ENCODE measurements around the gene WEE1.

Gene WEE1

GRCh38 chr11:9567401-9567800 lies 6.1 kb upstream of the WEE1 start:
- no peak for DNase-seq

GRCh38 chr11:9568161-9568853 lies 5.2 kb upstream of the WEE1 start:
- DNase-seq, result no peak

- no peak for DNase-seq
These were observed 4.4 kb upstream of the WEE1 start for GRCh38 chr11:9568854-9569587.

DNA sequence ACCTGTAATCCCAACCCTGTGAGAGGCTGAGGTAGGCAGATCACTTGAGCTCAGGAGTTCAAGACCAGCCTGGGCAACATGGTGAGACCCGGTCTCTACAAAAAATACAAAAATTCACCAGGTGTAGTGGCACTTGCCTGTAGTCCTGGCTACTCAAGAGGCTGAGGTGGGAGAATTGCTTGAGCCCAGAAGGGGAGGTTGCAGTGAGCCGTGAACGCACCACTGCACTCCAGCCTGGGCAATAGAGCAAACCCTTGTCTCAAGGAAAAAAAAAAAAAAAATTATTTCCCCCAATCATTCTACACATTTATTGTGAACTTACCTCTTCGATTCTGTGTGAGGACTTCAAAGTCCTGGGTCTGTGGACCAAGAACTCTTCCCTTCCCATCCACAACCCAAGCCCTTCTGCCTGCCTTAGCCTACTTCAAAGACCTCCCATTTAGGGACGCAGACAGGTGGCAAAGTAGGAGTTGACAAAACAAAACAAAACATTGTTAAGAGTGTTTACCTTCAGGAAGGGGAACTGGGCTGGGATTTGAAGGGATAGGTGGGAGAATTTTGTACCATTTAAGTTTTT lies 3.8 kb upstream of the WEE1 start:
- no peak for DNase-seq

GRCh38 chr11:9570313-9571025 lies 3.0 kb upstream of the WEE1 start:
- DNase-seq, result no peak

DNA sequence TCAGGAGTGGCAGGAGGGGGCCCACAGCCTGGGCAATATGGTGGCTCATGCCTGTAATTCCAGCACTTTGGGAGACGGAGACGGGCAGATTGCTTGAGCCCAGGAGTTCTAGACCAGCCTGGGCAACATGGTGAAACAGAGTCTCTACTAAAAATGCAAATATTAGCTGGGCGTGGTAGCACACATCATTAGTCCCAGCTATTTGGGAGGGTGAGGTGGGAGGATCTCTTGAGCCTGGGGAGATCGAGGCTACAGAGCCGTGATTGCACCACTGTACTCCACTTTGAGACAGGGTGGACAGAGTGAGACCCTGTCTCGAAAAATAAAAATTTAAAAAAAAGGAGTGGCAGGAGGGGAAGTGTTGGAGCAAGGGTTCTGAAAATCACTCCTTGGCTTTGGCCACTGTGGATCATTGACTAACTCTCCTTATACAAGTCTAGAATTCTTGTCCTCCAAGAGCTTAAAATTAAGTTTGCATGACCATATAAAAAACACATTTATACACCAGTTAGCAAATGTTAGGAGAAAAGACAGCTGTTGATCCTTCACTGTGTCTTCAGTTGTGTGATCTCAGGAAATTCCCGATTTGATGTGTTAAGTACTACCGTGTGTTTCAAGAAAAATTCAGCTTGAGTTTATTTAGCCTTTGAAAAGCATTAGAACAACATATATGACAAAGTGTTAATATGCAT lies 2.3 kb upstream of the WEE1 start:
- no peak for DNase-seq

DNA sequence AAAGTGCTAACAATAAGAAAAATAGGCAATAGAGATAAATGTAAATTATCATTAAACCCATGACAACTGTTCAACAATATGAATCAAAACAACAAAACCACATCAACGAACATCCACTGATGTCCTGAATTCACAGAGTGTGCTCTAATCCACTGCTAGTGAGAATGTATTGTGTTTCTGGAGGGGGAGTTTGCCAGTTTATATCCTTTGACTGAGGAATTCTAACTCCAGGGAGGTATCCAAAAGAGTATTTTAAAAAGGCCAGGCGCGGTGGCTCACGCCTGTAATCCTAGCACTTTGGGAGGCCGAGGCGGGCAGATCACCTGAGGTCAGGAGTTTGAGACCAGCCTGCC lies 1.7 kb upstream of the WEE1 start:
- DNase-seq, result no peak

GRCh38 chr11:9573775-9574621 lies 528 bp downstream of the WEE1 start:
- DNase-seq, result peak; percentile 71

DNA sequence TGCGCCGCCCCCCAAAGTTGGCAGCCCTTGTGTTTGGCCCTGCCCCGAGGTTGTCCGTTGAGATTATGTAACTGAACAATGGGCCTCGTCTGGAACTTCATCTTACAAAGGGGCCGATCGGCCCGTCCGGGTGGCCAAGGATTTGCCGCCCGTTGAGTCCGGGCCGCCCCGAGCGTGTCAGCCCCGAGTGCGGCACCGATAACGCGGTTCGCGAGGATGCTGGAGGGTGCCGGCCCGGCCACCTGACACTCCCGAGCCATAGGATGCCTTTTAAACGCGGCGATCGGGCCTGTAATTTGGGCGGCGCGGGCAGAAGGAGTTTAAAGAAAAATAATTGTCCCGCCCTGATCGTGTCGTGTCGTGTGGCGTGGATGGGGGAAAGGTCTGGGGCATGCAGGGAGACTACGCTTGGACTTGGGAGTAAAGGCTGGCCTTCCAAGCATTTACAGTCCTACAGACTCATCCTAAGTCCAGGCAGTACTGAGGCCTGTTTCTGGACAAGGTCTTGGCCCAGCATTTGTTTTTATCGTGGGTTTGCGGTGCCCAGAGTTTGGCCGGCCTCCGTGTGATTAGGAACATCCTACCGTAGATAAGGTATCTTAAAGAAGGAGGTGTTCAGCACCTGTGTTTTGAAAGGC lies 1.3 kb downstream of the WEE1 start:
- peak; percentile 75 for DNase-seq

DNA sequence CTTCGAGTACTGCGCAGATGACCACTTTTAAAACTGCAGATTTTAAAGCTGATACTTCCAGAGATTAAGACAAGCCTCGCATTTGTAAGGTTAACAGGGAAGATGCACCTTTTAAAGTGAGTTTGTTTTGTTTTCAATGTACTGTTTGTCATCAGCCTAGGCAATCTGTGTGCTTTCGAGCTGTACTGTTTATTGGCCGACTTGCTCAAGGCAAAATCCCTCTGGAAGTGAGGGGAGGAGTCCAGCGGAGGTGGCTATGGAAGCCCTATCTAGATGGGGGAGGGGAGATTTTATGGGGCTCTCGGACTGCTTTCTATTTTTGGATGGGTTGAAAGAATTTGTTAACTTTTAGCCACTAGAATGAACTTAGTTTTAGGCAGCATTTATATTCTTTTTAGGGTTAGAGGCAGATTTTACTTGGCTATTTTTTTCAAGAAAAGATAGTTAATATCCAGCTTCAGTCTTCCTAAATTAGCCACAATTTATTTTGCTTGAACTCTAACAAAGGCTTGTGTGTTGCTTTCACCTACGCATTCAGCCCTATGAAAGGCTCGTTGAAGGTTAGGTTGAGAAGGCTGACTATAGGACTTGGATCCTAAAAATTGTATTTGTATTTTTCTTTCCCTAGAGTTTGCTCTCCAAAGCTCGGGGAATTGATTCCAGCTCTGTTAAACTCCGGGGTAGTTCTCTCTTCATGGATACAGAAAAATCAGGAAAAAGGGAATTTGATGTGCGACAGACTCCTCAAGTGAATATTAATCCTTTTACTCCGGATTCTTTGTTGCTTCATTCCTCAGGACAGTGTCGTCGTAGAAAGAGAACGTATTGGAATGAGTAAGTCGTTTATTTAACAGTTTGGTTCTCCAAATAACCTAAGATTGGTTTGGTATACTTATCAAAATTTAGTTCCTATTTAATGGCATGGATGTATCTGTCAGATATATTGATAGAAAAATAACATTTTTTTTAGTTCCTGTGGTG lies 2.1 kb downstream of the WEE1 start:
- DNase-seq, result no peak

DNA sequence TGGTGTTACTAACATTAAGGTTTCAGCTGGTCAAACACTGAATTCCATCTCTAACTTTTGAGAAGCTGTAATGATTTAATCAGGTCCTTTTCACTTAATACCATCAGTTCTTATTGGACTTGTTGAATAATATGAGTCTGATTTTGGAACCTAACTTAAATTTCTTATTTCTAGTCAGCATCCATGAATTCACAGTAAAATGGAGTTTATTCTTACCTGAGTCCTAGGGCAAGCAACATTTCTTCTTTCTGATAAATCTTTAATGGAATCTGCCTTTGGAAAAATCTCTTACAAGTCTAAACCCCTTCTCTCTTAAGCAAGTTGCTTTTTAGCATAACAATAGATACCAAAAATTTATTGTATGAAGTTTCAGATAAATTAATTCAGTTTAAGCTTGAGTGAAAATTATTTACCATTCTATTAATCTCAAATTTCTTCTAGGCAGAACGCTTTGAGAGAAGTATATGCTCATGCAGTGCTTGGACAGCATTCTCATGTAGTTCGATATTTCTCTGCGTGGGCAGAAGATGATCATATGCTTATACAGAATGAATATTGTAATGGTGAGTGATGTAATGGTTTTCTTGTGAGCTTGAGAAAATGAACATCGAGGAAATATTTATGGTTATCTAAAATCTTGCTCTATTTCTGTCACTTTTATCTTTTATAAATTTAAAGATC lies 3.4 kb downstream of the WEE1 start:
- no peak for DNase-seq

DNA sequence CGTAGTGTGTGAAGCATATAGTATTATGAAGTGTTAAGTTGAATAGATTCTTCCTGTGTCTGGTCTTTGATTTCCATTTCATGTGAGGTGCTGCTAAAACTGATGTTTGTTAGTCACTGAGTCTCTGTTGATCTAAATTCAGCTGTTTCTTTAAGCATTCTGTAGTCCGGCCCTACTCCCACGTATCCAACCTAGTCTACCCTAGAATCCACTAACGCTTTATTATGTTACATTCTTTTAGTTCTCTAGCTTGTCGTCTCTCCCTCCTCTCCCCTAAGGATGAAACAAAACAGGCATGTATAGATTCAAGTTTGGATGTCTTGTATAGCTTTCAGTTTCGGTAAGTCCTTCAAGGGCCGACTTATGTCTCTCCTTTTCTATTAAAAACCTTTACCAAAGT lies 4.1 kb downstream of the WEE1 start:
- no peak for DNase-seq

GRCh38 chr11:9580894-9581293 lies 7.4 kb downstream of the WEE1 start:
- DNase-seq, result no peak

GRCh38 chr11:9581556-9582161 lies 8.2 kb downstream of the WEE1 start:
- DNase-seq, result no peak

- DNase-seq, result no peak
These were observed 17.2 kb downstream of the WEE1 start for GRCh38 chr11:9590717-9591116.

GRCh38 chr11:9594267-9595046 lies 21.0 kb downstream of the WEE1 start:
- no peak for DNase-seq

DNA sequence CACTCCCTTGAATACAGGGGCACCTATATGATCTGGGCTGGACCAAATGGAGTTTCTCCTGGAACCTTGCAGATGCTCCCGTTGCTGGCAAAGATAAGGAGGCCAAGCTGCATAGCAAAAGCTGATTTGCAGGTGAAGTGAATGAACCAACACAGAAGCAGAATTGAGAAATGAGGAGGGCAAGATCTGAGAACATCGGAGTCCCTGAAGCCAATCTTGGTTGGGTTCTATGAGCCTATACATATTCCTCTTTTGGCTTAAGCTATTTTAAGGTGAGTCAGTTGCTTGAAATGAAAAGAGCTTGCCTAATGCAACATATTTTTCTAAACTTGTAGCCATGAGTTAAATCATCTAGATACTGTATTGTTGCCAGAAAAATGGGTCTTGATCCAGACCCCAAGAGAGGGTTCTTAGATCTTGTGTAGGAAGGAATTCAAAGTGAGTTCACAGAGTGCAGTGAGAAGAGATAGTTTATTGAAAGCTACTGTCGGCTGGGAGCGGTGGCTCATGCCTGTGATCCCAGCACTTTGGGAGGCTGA lies 23.5 kb downstream of the WEE1 start:
- DNase-seq, result no peak

DNA sequence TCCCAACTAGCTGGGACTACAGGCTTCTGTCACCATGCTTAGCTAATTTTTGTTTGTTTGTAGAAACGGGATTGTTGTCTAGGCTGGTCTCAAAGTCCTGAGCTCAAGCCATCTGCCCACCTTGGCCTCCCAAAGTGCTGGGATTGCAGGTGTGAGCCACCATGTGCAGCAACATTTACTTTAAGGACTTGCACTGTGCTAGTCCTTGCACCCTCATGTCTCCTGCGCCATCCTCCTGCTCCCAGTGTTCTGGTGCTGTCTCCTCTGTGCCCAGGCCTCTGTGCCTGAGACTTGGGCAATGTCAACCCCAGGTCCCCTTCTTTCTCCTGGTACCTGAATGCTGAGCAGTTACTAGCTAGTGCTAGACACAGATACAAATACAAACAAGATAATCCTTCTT lies 26.7 kb downstream of the WEE1 start:
- no peak for DNase-seq
